Caco-2 (cell line): ENCODE data around the gene TTC23. TPM values are rescaled to one million over a fixed set of nuclear protein-coding genes. Genes with fewer than 3 reads are reported as not detected.
A peak's percentile ranks its signal among the peaks of the same experiment; 100 is the strongest.

Experiments
- BruUV-seq: library from RNA; stranded (reverse); fragments of 400-500 nt; replicated peaks from 2 replicates; lab custom pipeline; 2021; lab: Mats Ljungman, UMichigan
- CTCF ChIA-PET: fragments of 300-600 bp; sonication (Branson Sonifier 250); formaldehyde crosslinking; loops from one replicate; lab custom pipeline; 2022; ENCODE audit warnings: antibody characterized with exemption; lab: Charles Lee
- POLR2A ChIA-PET: fragments of 300-600 bp; sonication (Branson Sonifier 250); formaldehyde crosslinking; loops from one replicate; lab custom pipeline; 2022; ENCODE audit warnings: antibody characterized with exemption; lab: Charles Lee
- DNase-seq, 2 experiments: peaks; one replicate each; pipeline versions ENCODE4 v3.0.0 to v3.0.0-alpha.2; 2020 to 2022
- H3K27me3 ChIP-seq: replicated peaks from 2 replicates; pipeline ENCODE4 v1.6.0; 2011; ENCODE audit warnings: low read length; ENCODE audit not compliant: control insufficient read depth, insufficient read depth
- H3K36me3 ChIP-seq: 2 replicates; pipeline ENCODE4 v1.5.1; 2011; ENCODE audit warnings: low read length; ENCODE audit not compliant: control insufficient read depth, insufficient read depth
- H3K4me1 ChIP-seq: fragments of 250-450 bp; sonication (Bioruptor Pico); 2 replicates; pipeline ENCODE4 v1.5.1; 2020; ENCODE audit warnings: mild to moderate bottlenecking
- H3K4me3 ChIP-seq: 2 replicates; pipeline ENCODE4 v1.5.1; 2011; ENCODE audit warnings: low read depth, mild to moderate bottlenecking, control low read depth, low read length
- H3K9me3 ChIP-seq: fragments of 250-450 bp; sonication (Bioruptor Pico); 2 replicates; pipeline ENCODE4 v1.5.1; 2020; ENCODE audit warnings: mild to moderate bottlenecking, moderate library complexity
- H3K27ac Mint-ChIP-seq: one replicate; pipeline ENCODE4 v1.8.0; 2022; ENCODE audit warnings: mixed read lengths; ENCODE audit not compliant: unreplicated experiment
- H3K27me3 Mint-ChIP-seq: one replicate; pipeline ENCODE4 v1.8.0; 2022; ENCODE audit warnings: mixed read lengths; ENCODE audit not compliant: insufficient read depth, unreplicated experiment
- H3K36me3 Mint-ChIP-seq: one replicate; pipeline ENCODE4 v1.8.0; 2022; ENCODE audit warnings: mild to moderate bottlenecking, mixed read lengths; ENCODE audit not compliant: insufficient read depth, unreplicated experiment
- H3K4me1 Mint-ChIP-seq: one replicate; pipeline ENCODE4 v1.8.0; 2022; ENCODE audit warnings: low read depth, mixed read lengths; ENCODE audit not compliant: unreplicated experiment
- H3K4me3 Mint-ChIP-seq: one replicate; pipeline ENCODE4 v1.8.0; 2022; ENCODE audit warnings: mild to moderate bottlenecking, moderate library complexity, mixed read lengths; ENCODE audit not compliant: unreplicated experiment
- H3K9me3 Mint-ChIP-seq: one replicate; pipeline ENCODE4 v1.8.0; 2022; ENCODE audit warnings: mixed read lengths; ENCODE audit not compliant: unreplicated experiment
- CTCF ChIP-seq, 2 experiments: fragments of 200-600 bp in 1 of 2; IDR thresholded peaks; 1 replicate in 1 of 2; 2 replicates in 1 of 2; pipeline versions ENCODE4 v1.5.1 to v1.8.0; 2011 to 2022; ENCODE audit warnings: antibody characterized with exemption in 1 of 2, control low read depth in 1 of 2, inconsistent platforms in 1 of 2, low read depth in 1 of 2, low read length in 1 of 2, mild to moderate bottlenecking in 1 of 2, moderate library complexity in 1 of 2; ENCODE audit not compliant: insufficient read depth in 1 of 2, severe bottlenecking in 1 of 2, unreplicated experiment in 1 of 2
- intact Hi-C: fragments of 100-400 bp; cut with micrococcal nuclease; formaldehyde crosslinking; loops from one replicate; pipeline ENCODE4 v1.10.0; 2022; ENCODE audit not compliant: unreplicated experiment
- total RNA-seq: library from RNA; stranded (reverse); gene quantifications from 2 replicates; pipeline ENCODE4 v1.2.3, GENCODE V29; 2022

Gene TTC23
- total RNA-seq, 1 experiment from 2014 or later = 10.8 TPM

- TF ChIP-seq CTCF (IDR thresholded peaks at IDR 0.05; ENCODE audit: insufficient read depth in 1 of 2, low read depth in 1 of 2, low read length in 1 of 2, severe bottlenecking in 1 of 2, unreplicated experiment in 1 of 2) = no peak
- Histone ChIP-seq H3K9me3 (no peaks in the 10 kb centered on the region), H3K4me1 (no peaks in the 10 kb centered on the region; the same call in 1 of the 2 replicates), H3K4me3 (peak overlapping the region; percentile 84), H3K27me3 (no peaks in the 10 kb centered on the region), H3K36me3 (no peaks in the 10 kb centered on the region)
- H3K4me3 Mint-ChIP-seq = no peak overlapping the region
- H3K4me1 Mint-ChIP-seq = no peaks in the 10 kb centered on the region
- H3K9me3 Mint-ChIP-seq = no peaks in the 10 kb centered on the region
- no peaks in the 10 kb centered on the region for H3K27me3 Mint-ChIP-seq
- no peaks in the 10 kb centered on the region for H3K36me3 Mint-ChIP-seq
- ChIA-PET POLR2A (no interaction called here), CTCF (no interaction called here)
- H3K27ac Mint-ChIP-seq = no peak overlapping the region
- no peak for DNase-seq
- BruUV-seq = no TSS peak
- intact Hi-C loops = no loop called here
Measured at GRCh38 chr15:99250001-99250400, 620 bp upstream of the TTC23 start.

GRCh38 chr15:99248000-99248715 lies 1.2 kb downstream of the TTC23 start:
- Mint-ChIP-seq H3K27ac (no peak overlapping the region), H3K9me3 (no peaks in the 10 kb centered on the region), H3K36me3 (no peaks in the 10 kb centered on the region), H3K4me1 (no peaks in the 10 kb centered on the region), H3K27me3 (no peaks in the 10 kb centered on the region), H3K4me3 (no peak overlapping the region)
- TF ChIP-seq CTCF (IDR thresholded peaks at IDR 0.05; ENCODE audit: insufficient read depth in 1 of 2, low read depth in 1 of 2, low read length in 1 of 2, severe bottlenecking in 1 of 2, unreplicated experiment in 1 of 2) = no peak
- Histone ChIP-seq H3K9me3 (no peaks in the 10 kb centered on the region), H3K4me3 (peak overlapping the region; percentile 15; the same call in 1 of the 2 replicates), H3K4me1 (no peaks in the 10 kb centered on the region; the same call in 1 of the 2 replicates), H3K36me3 (no peaks in the 10 kb centered on the region), H3K27me3 (no peaks in the 10 kb centered on the region)
- BruUV-seq = no TSS peak
- intact Hi-C loops = no loop called here
- no peak for DNase-seq
- ChIA-PET CTCF (interaction anchor here (0.7 kb wide), 1 partner anchor 456 kb away, joined by 3 read pairs; no protein-coding TSS in a partner anchor), POLR2A (interaction anchor here (0.9 kb wide), 1 partner anchor 485 kb away, joined by 8 read pairs; the partner anchor contains the start of gene LYSMD4)

- no peaks in the 10 kb centered on the region for H3K27me3 Mint-ChIP-seq
- Histone ChIP-seq H3K4me3 (no peak overlapping the region), H3K9me3 (no peaks in the 10 kb centered on the region), H3K36me3 (no peaks in the 10 kb centered on the region), H3K4me1 (no peaks in the 10 kb centered on the region; the same call in 1 of the 2 replicates), H3K27me3 (no peaks in the 10 kb centered on the region)
- no peaks in the 10 kb centered on the region for H3K36me3 Mint-ChIP-seq
- DNase-seq = no peak
- ChIA-PET POLR2A (no interaction called here), CTCF (no interaction called here)
- no peak for TF ChIP-seq CTCF (IDR thresholded peaks at IDR 0.05; ENCODE audit: insufficient read depth in 1 of 2, low read depth in 1 of 2, low read length in 1 of 2, severe bottlenecking in 1 of 2, unreplicated experiment in 1 of 2)
- intact Hi-C loops = no loop called here
- H3K27ac Mint-ChIP-seq = no peak overlapping the region
- H3K9me3 Mint-ChIP-seq = no peaks in the 10 kb centered on the region
- no peak overlapping the region for H3K4me3 Mint-ChIP-seq
- no peaks in the 10 kb centered on the region for H3K4me1 Mint-ChIP-seq
- no TSS peak for BruUV-seq
Measured at GRCh38 chr15:99247062-99247461, 2.3 kb downstream of the TTC23 start.
